Measurements from ENCODE around the gene ACVR2A. TPM values are rescaled to one million over a fixed set of nuclear protein-coding genes. Genes with fewer than 3 reads are reported as not detected.

ACVR2A gene
- total RNA-seq, 1 experiment from 2014 or later: 8.2 TPM

DNA sequence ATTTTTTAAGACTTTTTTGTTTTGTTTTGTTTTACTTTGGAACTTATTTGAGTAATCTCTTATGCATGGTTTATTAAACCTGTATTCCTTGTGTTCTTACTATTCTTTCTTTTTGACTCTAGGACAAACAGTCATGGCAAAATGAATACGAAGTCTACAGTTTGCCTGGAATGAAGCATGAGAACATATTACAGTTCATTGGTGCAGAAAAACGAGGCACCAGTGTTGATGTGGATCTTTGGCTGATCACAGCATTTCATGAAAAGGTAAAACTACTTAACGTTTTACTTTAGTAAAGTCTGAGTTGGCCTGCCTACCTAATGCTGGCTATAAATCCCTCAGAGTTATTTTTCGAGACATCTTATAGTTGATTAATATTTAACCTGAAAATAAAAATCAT, 72.3 kb downstream of the ACVR2A start:
- no peak overlapping the region for H3K27ac ChIP-seq (ENCODE audit: low read length)
- intact Hi-C loops (cut with micrococcal nuclease; ENCODE audit: unreplicated experiment) (loop anchor here (10.0 kb wide), 1 partner anchor 832 kb away; no protein-coding TSS in a partner anchor), in situ Hi-C loops (cut with HindIII; ENCODE audit: low pct_unique_long_range_greater_than_20kb, low sequenced_read_pairs) (no loop called here)
- DNase-seq (ENCODE audit: low read depth, low spot score) (no peak), ATAC-seq (no peak)
- no peaks in the 10 kb centered on the region; the same call in 1 of the 2 replicates for H3K36me3 ChIP-seq (ENCODE audit: control insufficient read depth, insufficient read depth, low read length)
- TF ChIP-seq CTCF (IDR thresholded peaks at IDR 0.05) (no peak), REST (IDR thresholded peaks at IDR 0.05; ENCODE audit: insufficient read depth in 1 of 2, low read depth in 2 of 2, low read length in 1 of 2) (no peak), SIN3A (IDR thresholded peaks at IDR 0.05; ENCODE audit: borderline replicate concordance, insufficient read depth, low read depth, low read length) (no peak), POLR2AphosphoS5 (IDR thresholded peaks at IDR 0.05; ENCODE audit: low read depth, low read length) (no peak), TCF7L2 (IDR thresholded peaks at IDR 0.05; ENCODE audit: low read depth, low read length) (no peak)
- H3K4me3 ChIP-seq (ENCODE audit: low read depth in 2 of 2, low read length in 2 of 2): no peak overlapping the region
- ChIA-PET CTCF (no interaction called here), POLR2A (no interaction called here)
- no peaks in the 10 kb centered on the region for H3K27me3 ChIP-seq (ENCODE audit: control insufficient read depth, insufficient read depth, low read length)
- H3K9me3 ChIP-seq (ENCODE audit: control insufficient read depth, insufficient read depth, low read depth, low read length): no peaks in the 10 kb centered on the region
- H3K4me1 ChIP-seq (ENCODE audit: control insufficient read depth, insufficient read depth, low read length): no peaks in the 10 kb centered on the region
- BruUV-seq (replicated peaks): no TSS peak

DNA sequence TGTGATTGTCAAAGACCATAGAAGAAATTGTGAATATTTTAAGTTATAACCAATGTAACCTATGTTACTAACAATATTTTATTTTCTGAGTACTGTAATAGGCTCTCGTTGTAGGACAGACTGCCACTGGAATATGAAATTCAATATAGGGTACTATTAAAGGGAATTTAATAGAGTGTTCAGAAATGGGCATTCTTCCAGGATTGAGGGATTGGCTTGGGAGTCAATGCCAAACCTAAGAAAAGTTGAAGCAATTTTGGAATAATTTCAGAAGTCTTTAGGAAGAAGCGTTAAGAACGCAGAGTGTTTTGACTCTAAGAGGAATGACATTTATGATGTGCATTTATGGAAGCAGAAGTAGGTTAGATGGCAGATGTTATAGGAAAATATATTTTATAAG, 79.0 kb downstream of the ACVR2A start:
- ChIA-PET CTCF (no interaction called here), POLR2A (no interaction called here)
- in situ Hi-C loops (cut with HindIII; ENCODE audit: low pct_unique_long_range_greater_than_20kb, low sequenced_read_pairs) (no loop called here), intact Hi-C loops (cut with micrococcal nuclease; ENCODE audit: unreplicated experiment) (no loop called here)
- H3K4me3 ChIP-seq (ENCODE audit: low read depth in 2 of 2, low read length in 2 of 2): no peak overlapping the region
- TF ChIP-seq TCF7L2 (IDR thresholded peaks at IDR 0.05; ENCODE audit: low read depth, low read length) (no peak), POLR2AphosphoS5 (IDR thresholded peaks at IDR 0.05; ENCODE audit: low read depth, low read length) (no peak)
- no peaks in the 10 kb centered on the region for H3K9me3 ChIP-seq (ENCODE audit: control insufficient read depth, insufficient read depth, low read depth, low read length)
- no peaks in the 10 kb centered on the region for H3K4me1 ChIP-seq (ENCODE audit: control insufficient read depth, insufficient read depth, low read length)
- no peaks in the 10 kb centered on the region for H3K27me3 ChIP-seq (ENCODE audit: control insufficient read depth, insufficient read depth, low read length)
- no TSS peak for BruUV-seq (replicated peaks)
- H3K36me3 ChIP-seq (ENCODE audit: control insufficient read depth, insufficient read depth, low read length): no peaks in the 10 kb centered on the region; the same call in 1 of the 2 replicates
- ATAC-seq (no peak), DNase-seq (ENCODE audit: low read depth, low spot score) (no peak)
- no peak overlapping the region for H3K27ac ChIP-seq (ENCODE audit: low read length)

GRCh38 chr2:147924647-147925046, 79.8 kb downstream of the ACVR2A start:
- ATAC-seq (no peak), DNase-seq (ENCODE audit: low read depth, low spot score) (no peak)
- no peak overlapping the region for H3K27ac ChIP-seq (ENCODE audit: low read length)
- BruUV-seq (replicated peaks): no TSS peak
- ChIA-PET POLR2A (no interaction called here), CTCF (no interaction called here)
- in situ Hi-C loops (cut with HindIII; ENCODE audit: low pct_unique_long_range_greater_than_20kb, low sequenced_read_pairs) (no loop called here), intact Hi-C loops (cut with micrococcal nuclease; ENCODE audit: unreplicated experiment) (no loop called here)
- H3K4me1 ChIP-seq (ENCODE audit: control insufficient read depth, insufficient read depth, low read length): no peaks in the 10 kb centered on the region
- H3K4me3 ChIP-seq (ENCODE audit: low read depth in 2 of 2, low read length in 2 of 2): no peak overlapping the region
- no peaks in the 10 kb centered on the region for H3K27me3 ChIP-seq (ENCODE audit: control insufficient read depth, insufficient read depth, low read length)
- no peaks in the 10 kb centered on the region for H3K9me3 ChIP-seq (ENCODE audit: control insufficient read depth, insufficient read depth, low read depth, low read length)
- no peaks in the 10 kb centered on the region; the same call in 1 of the 2 replicates for H3K36me3 ChIP-seq (ENCODE audit: control insufficient read depth, insufficient read depth, low read length)
- no peak for TF ChIP-seq SIN3A (IDR thresholded peaks at IDR 0.05; ENCODE audit: borderline replicate concordance, insufficient read depth, low read depth, low read length)
- TF ChIP-seq CTCF (IDR thresholded peaks at IDR 0.05): no peak
- no peak for TF ChIP-seq TCF7L2 (IDR thresholded peaks at IDR 0.05; ENCODE audit: low read depth, low read length)
- no peak for TF ChIP-seq REST (IDR thresholded peaks at IDR 0.05; ENCODE audit: insufficient read depth in 1 of 2, low read depth in 2 of 2, low read length in 1 of 2)
- no peak for TF ChIP-seq POLR2AphosphoS5 (IDR thresholded peaks at IDR 0.05; ENCODE audit: low read depth, low read length)
